Esophagus squamous epithelium (tissue), 5 donors: ENCODE results near the gene NR6A1. TPM values are rescaled to one million over a fixed set of nuclear protein-coding genes. Genes with fewer than 3 reads are reported as not detected.

Experiments
- DNase-seq: peaks from one replicate; lab custom pipeline; 2025; lab: John Stamatoyannopoulos, UW
- H3K27ac ChIP-seq, 4 donors: fragments of 200-600 bp; sonication (generic); one replicate each; pipeline ENCODE4 v1.5.1; 2016 to 2019; ENCODE audit warnings: mild to moderate bottlenecking in 1 of 4
- H3K27me3 ChIP-seq, 4 donors: fragments of 200-600 bp; sonication (generic); 1 replicate in 3 of 4; 2 replicates in 1 of 4; pipeline versions ENCODE4 v1.5.1 to v1.6.0; 2017 to 2021; ENCODE audit warnings: antibody characterized with exemption in 1 of 4
- H3K36me3 ChIP-seq, 3 donors: fragments of 200-600 bp; sonication (generic); one replicate each; pipeline ENCODE4 v1.5.1; 2016 to 2019
- H3K4me1 ChIP-seq, 3 donors: fragments of 200-600 bp; sonication (generic); one replicate each; pipeline ENCODE4 v1.5.1; 2017 to 2019
- H3K4me3 ChIP-seq, 4 donors: fragments of 200-600 bp; sonication (generic); 1 replicate in 3 of 4; 2 replicates in 1 of 4; pipeline ENCODE4 v1.5.1; 2016 to 2019; ENCODE audit warnings: mild to moderate bottlenecking in 2 of 4, moderate library complexity in 1 of 4
- H3K9me3 ChIP-seq, 3 donors: fragments of 200-600 bp; sonication (generic); one replicate each; pipeline ENCODE4 v1.5.1; 2016 to 2019
- CTCF ChIP-seq, 6 experiments: fragments of 450-650 bp in 4 of 6; fragments of 200-600 bp in 2 of 6; sonication (generic) in 2 of 6; IDR thresholded peaks; one replicate each; pipeline ENCODE4 v1.5.1; 2016 to 2019; ENCODE audit warnings: antibody characterized with exemption in 6 of 6, mild to moderate bottlenecking in 4 of 6, moderate library complexity in 4 of 6
- POLR2A ChIP-seq, 4 donors: fragments of 450-650 bp; IDR thresholded peaks; one replicate each; pipeline ENCODE4 v1.6.1; 2017; ENCODE audit warnings: antibody characterized with exemption in 4 of 4, mild to moderate bottlenecking in 4 of 4, moderate library complexity in 3 of 4
- WGBS, 2 donors: methylation state at CpG; one replicate each; pipeline ENCODE4 v1.1.5; 2018; 5-methylcytosine and 5-hydroxymethylcytosine counted together
- intact Hi-C: fragments of 100-400 bp; cut with DNase I; formaldehyde crosslinking; loops from one replicate; pipeline ENCODE4 v1.15.0; 2022
- total RNA-seq, 4 donors: library from RNA; depleted of rRNA; stranded (reverse); fragments of >200 nt; gene quantifications; one replicate each; pipeline ENCODE4 v1.1.0, GENCODE V29; 2016
- donor health status: DM: yes; HTN: yes; CAD: no.

Gene NR6A1
- total RNA-seq, 4 donors from 2014 or later = 1.9 to 4.0 (median 2.7) TPM

GRCh38 chr9:124671861-124672260 is 99.2 kb downstream of the NR6A1 start:
- Histone ChIP-seq H3K9me3 (no peaks in the 10 kb centered on the region), H3K4me1 (peaks cover 0 to 3% (median 0%) of the 10 kb centered on the region in 3 donors), H3K36me3 (no peaks in the 10 kb centered on the region), H3K4me3 (no peak overlapping the region), H3K27me3 (no peaks in the 10 kb centered on the region), H3K27ac (no peak overlapping the region)
- intact Hi-C loops = no loop called here
- TF ChIP-seq POLR2A (IDR thresholded peaks at IDR 0.05) (no peak), CTCF (IDR thresholded peaks at IDR 0.05) (no peak)
- no peak for DNase-seq
- WGBS, 2 donors = 87 to 90% methylated on average over 6 of the region's 6 CpGs

- 84 to 87% methylated on average over 5 of the region's 5 CpGs for WGBS, 2 donors
- Histone ChIP-seq H3K36me3 (no peaks in the 10 kb centered on the region), H3K9me3 (no peaks in the 10 kb centered on the region), H3K4me1 (no peaks in the 10 kb centered on the region), H3K27ac (no peak overlapping the region), H3K4me3 (no peak overlapping the region), H3K27me3 (no peaks in the 10 kb centered on the region)
- no peak for DNase-seq
- TF ChIP-seq CTCF (IDR thresholded peaks at IDR 0.05) (no peak), POLR2A (IDR thresholded peaks at IDR 0.05) (no peak)
- intact Hi-C loops = no loop called here
Measured at GRCh38 chr9:124666642-124667041, 104.5 kb downstream of the NR6A1 start.

GRCh38 chr9:124665391-124666058 is 105.6 kb downstream of the NR6A1 start:
- peaks cover 0 to 10% (median 0%) of the 10 kb centered on the region in 3 donors for H3K4me1 ChIP-seq
- H3K27me3 ChIP-seq = no peaks in the 10 kb centered on the region
- DNase-seq = no peak
- no peaks in the 10 kb centered on the region for H3K36me3 ChIP-seq
- no peak overlapping the region for H3K27ac ChIP-seq
- H3K4me3 ChIP-seq = no peak overlapping the region
- WGBS, 2 donors = 72 to 85% methylated on average over 5 of the region's 5 CpGs
- TF ChIP-seq POLR2A (IDR thresholded peaks at IDR 0.05) (no peak), CTCF (IDR thresholded peaks at IDR 0.05) (no peak)
- intact Hi-C loops = no loop called here
- H3K9me3 ChIP-seq = no peaks in the 10 kb centered on the region

GRCh38 chr9:124664143-124664542 is 107.0 kb downstream of the NR6A1 start:
- WGBS, 2 donors = 81 to 89% methylated on average over 2 of the region's 2 CpGs
- intact Hi-C loops = no loop called here
- no peak for DNase-seq
- H3K27ac ChIP-seq = no peak overlapping the region
- H3K9me3 ChIP-seq = no peaks in the 10 kb centered on the region
- TF ChIP-seq CTCF (IDR thresholded peaks at IDR 0.05) = no peak
- TF ChIP-seq POLR2A (IDR thresholded peaks at IDR 0.05) = no peak
- H3K4me3 ChIP-seq = no peak overlapping the region
- H3K4me1 ChIP-seq = peaks cover 0 to 24% (median 8%) of the 10 kb centered on the region in 3 donors
- H3K27me3 ChIP-seq = no peaks in the 10 kb centered on the region
- H3K36me3 ChIP-seq = no peaks in the 10 kb centered on the region

- Histone ChIP-seq H3K27ac (no peak overlapping the region), H3K4me1 (peaks cover 0 to 31% (median 8%) of the 10 kb centered on the region in 3 donors), H3K27me3 (no peaks in the 10 kb centered on the region), H3K36me3 (no peaks in the 10 kb centered on the region), H3K4me3 (no peak overlapping the region), H3K9me3 (no peaks in the 10 kb centered on the region)
- no peak for DNase-seq
- WGBS, 2 donors = 82 to 87% methylated on average over 6 of the region's 6 CpGs
- TF ChIP-seq CTCF (IDR thresholded peaks at IDR 0.05) = no peak
- no peak for TF ChIP-seq POLR2A (IDR thresholded peaks at IDR 0.05)
- intact Hi-C loops = no loop called here
Measured at GRCh38 chr9:124663046-124663961, 107.8 kb downstream of the NR6A1 start.
